Smooth muscle cell (in vitro differentiated cells): Measurements from ENCODE around the gene AKAP1. TPM values are rescaled to one million over a fixed set of nuclear protein-coding genes. Genes with fewer than 3 reads are reported as not detected.

Source experiments
- DNase-seq: peaks from one replicate; lab custom pipeline; 2025; ENCODE audit not compliant: unreplicated experiment; lab: John Stamatoyannopoulos, UW
- H2AFZ ChIP-seq: fragments of 200-600 bp; sonication (generic); 2 replicates; pipeline ENCODE4 v1.6.0; 2016; ENCODE audit warnings: antibody characterized with exemption, low read depth, mild to moderate bottlenecking
- H3F3A ChIP-seq: fragments of 200-600 bp; sonication (generic); 2 replicates; pipeline ENCODE4 v1.6.0; 2017; ENCODE audit warnings: antibody characterized with exemption, low read depth
- H3K27ac ChIP-seq: fragments of 200-600 bp; sonication (generic); 2 replicates; pipeline ENCODE4 v1.5.1; 2016; ENCODE audit warnings: low read depth, mild to moderate bottlenecking
- H3K27me3 ChIP-seq: fragments of 200-600 bp; sonication (generic); 2 replicates; pipeline ENCODE4 v1.6.1; 2016; ENCODE audit warnings: low read depth, mild to moderate bottlenecking
- H3K36me3 ChIP-seq: fragments of 200-600 bp; sonication (generic); 2 replicates; pipeline ENCODE4 v1.5.1; 2016; ENCODE audit warnings: low read depth
- H3K4me1 ChIP-seq: fragments of 200-600 bp; sonication (generic); 2 replicates; pipeline ENCODE4 v1.5.1; 2016; ENCODE audit warnings: low read depth
- H3K4me2 ChIP-seq: fragments of 200-600 bp; sonication (generic); 2 replicates; pipeline ENCODE4 v1.6.0; 2016; ENCODE audit warnings: mild to moderate bottlenecking
- H3K4me3 ChIP-seq: fragments of 200-600 bp; sonication (generic); 2 replicates; pipeline ENCODE4 v1.5.1; 2016; ENCODE audit warnings: mild to moderate bottlenecking
- H3K79me2 ChIP-seq: fragments of 200-600 bp; sonication (generic); 2 replicates; pipeline ENCODE4 v1.6.0; 2016; ENCODE audit warnings: low read depth, mild to moderate bottlenecking
- H3K9ac ChIP-seq: fragments of 200-600 bp; sonication (generic); 2 replicates; pipeline ENCODE4 v1.6.0; 2016; ENCODE audit warnings: low read depth
- H3K9me3 ChIP-seq: fragments of 200-600 bp; sonication (generic); replicated peaks from 2 replicates; pipeline ENCODE4 v1.5.1; 2016; ENCODE audit warnings: low read depth
- H4K20me1 ChIP-seq: fragments of 200-600 bp; sonication (generic); 2 replicates; pipeline ENCODE4 v1.6.0; 2016; ENCODE audit warnings: low read depth
- CTCF ChIP-seq: fragments of 200-600 bp; sonication (generic); IDR thresholded peaks from 2 replicates; pipeline ENCODE4 v1.5.1; 2017; ENCODE audit warnings: borderline replicate concordance, mild to moderate bottlenecking, antibody characterized with exemption; ENCODE audit not compliant: insufficient read depth, poor library complexity, severe bottlenecking
- WGBS: methylation state at CpG from one replicate; pipeline ENCODE4 v1.1.7; 2016; ENCODE audit warnings: low lambda C conversion rate; 5-methylcytosine and 5-hydroxymethylcytosine counted together
- polyA plus RNA-seq: library from polyadenylated mRNA; unstranded; fragments of >200 nt; fragmentation: Nextera tagmentation; extraction: Ambion mirVana; gene quantifications from 2 replicates; pipeline ENCODE4 v1.2.1, GENCODE V29; 2016
- total RNA-seq: library from RNA; depleted of rRNA; stranded (reverse); fragments of >200 nt; gene quantifications from 2 replicates; pipeline ENCODE4 v1.2.3, GENCODE V29; 2014

Gene AKAP1
- total and polyA plus RNA-seq, 2 experiments from 2014 or later, result 5.8 to 6.2 TPM

GRCh38 chr17:57165754-57166153 lies 80.7 kb downstream of the AKAP1 start:
- Histone ChIP-seq H2AFZ (no peak overlapping the region), H3K4me3 (no peak overlapping the region), H3K79me2 (no peaks in the 10 kb centered on the region), H3K27me3 (no peaks in the 10 kb centered on the region), H3K36me3 (no peaks in the 10 kb centered on the region), H3K4me2 (no peak overlapping the region), H3K9me3 (no peaks in the 10 kb centered on the region), H3K27ac (no peak overlapping the region), H3K9ac (no peak overlapping the region), H3F3A (no peaks in the 10 kb centered on the region), H4K20me1 (no peaks in the 10 kb centered on the region), H3K4me1 (no peaks in the 10 kb centered on the region)
- DNase-seq, result no peak
- 95% methylated on average over 3 of the region's 3 CpGs for WGBS
- no peak for TF ChIP-seq CTCF

GRCh38 chr17:57166803-57167202 lies 81.8 kb downstream of the AKAP1 start:
- Histone ChIP-seq H4K20me1 (no peaks in the 10 kb centered on the region), H3K27me3 (no peaks in the 10 kb centered on the region), H3K27ac (peak overlapping the region; percentile 20), H3K4me1 (no peaks in the 10 kb centered on the region), H2AFZ (no peak overlapping the region), H3K4me3 (no peak overlapping the region), H3F3A (no peaks in the 10 kb centered on the region), H3K36me3 (no peaks in the 10 kb centered on the region), H3K4me2 (no peak overlapping the region), H3K9ac (no peak overlapping the region), H3K9me3 (no peaks in the 10 kb centered on the region), H3K79me2 (no peaks in the 10 kb centered on the region)
- no peak for DNase-seq
- no peak for TF ChIP-seq CTCF
- 32% methylated on average over 9 of the region's 9 CpGs for WGBS

GRCh38 chr17:57168695-57169094 lies 83.6 kb downstream of the AKAP1 start:
- no peak overlapping the region for H2AFZ ChIP-seq
- H3K4me3 ChIP-seq, result no peak overlapping the region
- no peak overlapping the region for H3K27ac ChIP-seq
- H4K20me1 ChIP-seq, result no peaks in the 10 kb centered on the region
- no peaks in the 10 kb centered on the region for H3K79me2 ChIP-seq
- H3K36me3 ChIP-seq, result no peaks in the 10 kb centered on the region
- no peak overlapping the region for H3K9ac ChIP-seq
- H3K27me3 ChIP-seq, result peaks cover 3% of the 10 kb centered on the region
- H3F3A ChIP-seq, result no peaks in the 10 kb centered on the region
- no peak for TF ChIP-seq CTCF
- H3K4me1 ChIP-seq, result no peaks in the 10 kb centered on the region
- no peak for DNase-seq
- whole genome bisulfite sequencing, result 58% methylated on average over 2 of the region's 2 CpGs
- H3K4me2 ChIP-seq, result no peak overlapping the region
- H3K9me3 ChIP-seq, result no peaks in the 10 kb centered on the region

- WGBS, result 63% methylated on average over 4 of the region's 4 CpGs
- no peak overlapping the region for H3K27ac ChIP-seq
- no peak overlapping the region for H3K4me2 ChIP-seq
- no peak for DNase-seq
- no peak overlapping the region for H3K9ac ChIP-seq
- no peaks in the 10 kb centered on the region for H3K9me3 ChIP-seq
- no peaks in the 10 kb centered on the region for H4K20me1 ChIP-seq
- no peak overlapping the region for H2AFZ ChIP-seq
- no peaks in the 10 kb centered on the region for H3K4me1 ChIP-seq
- no peak for TF ChIP-seq CTCF
- H3K27me3 ChIP-seq, result peaks cover 19% of the 10 kb centered on the region
- no peaks in the 10 kb centered on the region for H3F3A ChIP-seq
- H3K36me3 ChIP-seq, result no peaks in the 10 kb centered on the region
- no peaks in the 10 kb centered on the region for H3K79me2 ChIP-seq
- H3K4me3 ChIP-seq, result no peak overlapping the region
These were observed 85.8 kb downstream of the AKAP1 start for GRCh38 chr17:57170866-57171265.
